Mesodermal cell (in vitro differentiated cells): ENCODE results near the gene THAP4.

Experiments used
- H3K27ac ChIP-seq: 2 replicates; pipeline ENCODE4 v1.7.0; 2013; ENCODE audit warnings: mild to moderate bottlenecking, low read depth, low read length, moderate library complexity; ENCODE audit not compliant: severe bottlenecking
- H3K36me3 ChIP-seq: 2 replicates; pipeline ENCODE4 v1.7.1; 2013; ENCODE audit warnings: mild to moderate bottlenecking, low read length, moderate library complexity; ENCODE audit not compliant: control insufficient read depth, insufficient read depth
- H3K4me1 ChIP-seq: one replicate; pipeline ENCODE4 v1.7.1; 2013; ENCODE audit warnings: mild to moderate bottlenecking, low read length; ENCODE audit not compliant: insufficient read depth, control insufficient read depth, poor library complexity, severe bottlenecking
- H3K4me3 ChIP-seq: 2 replicates; pipeline ENCODE4 v1.7.0; 2013; ENCODE audit warnings: low read length, control low read depth, mild to moderate bottlenecking; ENCODE audit not compliant: insufficient read depth, poor library complexity, severe bottlenecking; ENCODE audit errors: extremely low read depth
- H3K9me3 ChIP-seq: 2 replicates; pipeline ENCODE4 v1.7.1; 2013; ENCODE audit warnings: mild to moderate bottlenecking, low read length, moderate library complexity; ENCODE audit not compliant: control insufficient read depth
- WGBS, 2 experiments: methylation state at CpG; one replicate each; pipeline ENCODE4 v1.1.5; 2013; ENCODE audit warnings: missing lambda C conversion rate in 2 of 2; ENCODE audit not compliant: insufficient coverage in 2 of 2; 5-methylcytosine and 5-hydroxymethylcytosine counted together

THAP4 gene

GRCh38 chr2:241637795-241638660 is 1.1 kb upstream of the THAP4 start:
- Histone ChIP-seq H3K9me3 (peaks cover 14% of the 10 kb centered on the region), H3K36me3 (peaks cover 55% of the 10 kb centered on the region), H3K4me3 (peak overlapping the region; percentile 75), H3K4me1 (peaks cover 14% of the 10 kb centered on the region), H3K27ac (peak overlapping the region; percentile 96)
- 1% methylated on average over 23 to 31 of the region's 67 CpGs for WGBS, 2 experiments

DNA sequence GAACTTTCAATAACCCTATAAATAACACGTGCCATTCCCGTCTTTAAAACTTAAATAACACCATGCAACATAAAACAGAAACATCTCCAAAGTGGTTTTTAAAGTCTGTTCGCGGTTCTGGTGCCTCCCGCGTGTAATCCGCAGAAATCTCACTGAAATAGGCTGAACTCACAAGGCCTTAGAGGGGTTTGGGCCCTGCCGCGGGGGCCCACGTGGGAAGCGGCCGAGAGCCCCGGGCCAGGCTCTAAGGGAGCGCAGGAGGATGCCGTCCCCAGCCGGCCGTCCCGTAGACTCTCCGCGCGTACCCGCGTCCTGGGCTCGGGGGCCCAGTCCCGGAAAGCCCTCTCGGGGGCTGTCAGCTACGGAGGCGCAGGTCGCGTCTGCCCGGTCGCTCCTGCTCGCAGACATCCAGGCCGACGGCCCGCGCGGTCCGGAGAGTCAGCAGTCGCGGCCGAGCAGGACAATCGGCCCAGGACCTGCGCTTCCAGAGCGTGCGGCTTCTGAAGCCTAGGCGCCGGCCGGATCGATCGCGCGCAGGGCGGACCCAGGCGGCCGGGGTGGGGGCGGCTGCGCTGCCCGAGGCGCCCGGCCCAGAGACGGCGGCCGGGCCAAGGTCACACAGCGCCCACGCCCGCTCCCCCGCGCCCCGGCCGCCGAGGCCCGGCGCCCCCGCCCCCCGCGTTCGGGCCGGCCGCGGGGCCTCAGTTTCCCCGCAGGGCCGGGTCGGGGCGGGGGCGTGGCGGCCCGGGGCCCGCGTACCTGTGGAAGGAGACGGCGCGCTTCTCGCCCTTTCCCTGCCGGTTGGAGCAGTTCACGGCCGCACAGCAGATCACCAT is 558 bp downstream of the THAP4 start:
- Histone ChIP-seq H3K4me3 (peak overlapping the region; percentile 75), H3K36me3 (peaks cover 60% of the 10 kb centered on the region), H3K4me1 (peaks cover 14% of the 10 kb centered on the region), H3K27ac (peak overlapping the region; percentile 96), H3K9me3 (peaks cover 14% of the 10 kb centered on the region)
- WGBS, 2 experiments: 1% methylated on average over 72 to 91 of the region's 97 CpGs

- WGBS, 2 experiments: 76% methylated on average over 1 of the region's 6 CpGs; no CpG with 5 or more reads in 1 of the 2 experiments
- Histone ChIP-seq H3K4me3 (peak overlapping the region; percentile 75), H3K4me1 (peaks cover 8% of the 10 kb centered on the region), H3K36me3 (peaks cover 62% of the 10 kb centered on the region), H3K9me3 (peaks cover 14% of the 10 kb centered on the region), H3K27ac (peak overlapping the region; percentile 64)
These were observed 1.2 kb downstream of the THAP4 start for GRCh38 chr2:241635756-241636155.

GRCh38 chr2:241633561-241633960 is 3.4 kb downstream of the THAP4 start:
- H3K27ac ChIP-seq: no peak overlapping the region
- peaks cover 58% of the 10 kb centered on the region for H3K36me3 ChIP-seq
- peaks cover 4% of the 10 kb centered on the region for H3K4me1 ChIP-seq
- 97 to 98% methylated on average over 16 to 17 of the region's 17 CpGs for WGBS, 2 experiments
- no peaks in the 10 kb centered on the region for H3K9me3 ChIP-seq
- H3K4me3 ChIP-seq: no peak overlapping the region

GRCh38 chr2:241632478-241633325 is 4.3 kb downstream of the THAP4 start:
- no peak overlapping the region for H3K4me3 ChIP-seq
- peaks cover 66% of the 10 kb centered on the region for H3K36me3 ChIP-seq
- WGBS, 2 experiments: 96 to 98% methylated on average over 38 of the region's 39 CpGs
- no peak overlapping the region for H3K27ac ChIP-seq
- peaks cover 2% of the 10 kb centered on the region for H3K4me1 ChIP-seq
- H3K9me3 ChIP-seq: no peaks in the 10 kb centered on the region

- peaks cover 85% of the 10 kb centered on the region for H3K36me3 ChIP-seq
- no peaks in the 10 kb centered on the region for H3K4me1 ChIP-seq
- no peak overlapping the region for H3K27ac ChIP-seq
- H3K9me3 ChIP-seq: no peaks in the 10 kb centered on the region
- 88 to 94% methylated on average over 10 of the region's 11 CpGs for WGBS, 2 experiments
- no peak overlapping the region for H3K4me3 ChIP-seq
These were observed 7.1 kb downstream of the THAP4 start for GRCh38 chr2:241629762-241630435.

DNA sequence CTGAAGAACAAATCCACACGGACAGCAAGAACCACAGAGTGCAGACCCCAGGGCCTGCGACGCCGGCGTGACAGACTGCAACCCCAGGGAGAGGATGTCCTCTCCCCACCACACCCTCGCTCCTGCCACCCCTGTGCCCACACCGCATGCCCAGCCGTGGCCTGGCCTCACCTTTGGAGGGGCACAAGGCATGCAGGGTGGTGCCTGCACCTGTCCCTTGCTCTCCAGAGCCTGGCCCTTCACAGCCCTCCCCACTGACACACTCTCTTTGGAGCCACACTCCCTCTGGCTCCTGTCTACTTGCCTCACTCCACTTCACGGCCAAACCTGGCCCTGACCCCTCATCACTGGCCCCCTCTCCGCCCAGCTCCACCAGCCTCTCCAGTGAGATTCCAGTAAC is 9.3 kb downstream of the THAP4 start:
- peaks cover 75% of the 10 kb centered on the region for H3K36me3 ChIP-seq

DNA sequence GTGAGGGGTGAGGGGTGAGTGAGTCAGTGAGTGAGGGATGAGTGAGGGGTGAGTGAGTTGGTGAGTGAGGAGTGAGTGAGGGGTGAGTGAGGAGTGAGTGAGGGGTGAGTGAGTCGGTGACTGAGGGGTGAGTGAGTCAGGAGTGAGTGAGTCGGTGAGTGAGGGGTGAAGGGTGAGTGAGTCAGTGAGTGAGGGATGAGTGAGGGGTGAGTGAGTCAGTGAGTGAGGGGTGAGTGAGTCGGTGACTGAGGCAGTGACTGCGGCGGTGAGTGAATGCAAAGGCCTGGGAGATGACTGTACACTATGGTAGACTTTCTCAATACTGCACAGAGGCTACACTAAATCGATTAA is 16.6 kb downstream of the THAP4 start:
- WGBS, 2 experiments: 96 to 97% methylated on average over 5 to 6 of the region's 6 CpGs
- Histone ChIP-seq H3K4me1 (peaks cover 6% of the 10 kb centered on the region), H3K4me3 (no peak overlapping the region), H3K9me3 (peaks cover 7% of the 10 kb centered on the region), H3K36me3 (peaks cover 59% of the 10 kb centered on the region), H3K27ac (peak overlapping the region; percentile 29)

More for the DNA sequence above, 9.3 kb downstream of the THAP4 start:
- Histone ChIP-seq H3K27ac (no peak overlapping the region), H3K4me3 (no peak overlapping the region), H3K9me3 (no peaks in the 10 kb centered on the region), H3K4me1 (no peaks in the 10 kb centered on the region)
- WGBS, 2 experiments: 97 to 98% methylated on average over 9 to 10 of the region's 10 CpGs

DNA sequence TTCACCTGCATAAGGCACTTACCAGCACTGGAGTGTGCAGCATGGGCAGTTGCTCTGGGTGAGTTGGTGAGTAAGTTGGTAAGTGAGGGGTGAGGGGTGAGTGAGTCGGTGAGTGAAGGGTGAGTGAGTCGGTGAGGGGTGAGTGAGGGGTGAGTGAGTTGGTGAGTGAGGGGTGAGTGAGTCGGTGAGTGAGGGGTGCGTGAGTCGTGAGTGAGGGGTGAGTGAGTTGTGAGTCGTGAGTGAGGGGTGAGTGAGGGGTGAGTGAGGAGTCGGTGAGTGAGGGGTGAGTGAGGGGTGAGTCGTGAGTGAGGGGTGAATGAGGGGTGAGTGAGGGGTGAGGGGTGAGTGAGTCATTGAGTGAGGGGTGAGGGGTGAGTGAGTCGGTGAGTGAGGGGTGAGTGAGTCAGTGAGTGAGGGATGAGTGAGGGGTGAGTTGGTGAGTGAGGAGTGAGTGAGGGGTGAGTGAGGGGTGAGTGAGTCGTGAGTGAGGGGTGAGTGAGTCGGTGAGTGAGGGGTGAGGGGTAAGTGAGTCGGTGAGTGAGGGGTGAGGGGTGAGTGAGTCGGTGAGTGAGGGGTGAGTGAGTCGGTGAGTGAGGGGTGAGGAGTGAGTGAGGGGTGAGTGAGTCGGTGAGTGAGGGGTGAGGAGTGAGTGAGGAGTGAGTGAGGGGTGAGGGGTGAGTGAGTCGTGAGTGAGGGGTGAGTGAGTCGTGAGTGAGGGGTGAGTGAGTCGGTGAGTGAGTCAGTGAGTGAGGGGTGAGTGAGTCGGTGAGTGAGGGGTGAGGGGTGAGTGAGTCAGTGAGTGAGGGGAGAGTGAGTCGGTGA is 17.1 kb downstream of the THAP4 start:
- H3K27ac ChIP-seq: peak overlapping the region; percentile 29
- H3K4me3 ChIP-seq: no peak overlapping the region
- 92 to 93% methylated on average over 11 to 19 of the region's 20 CpGs for WGBS, 2 experiments
- H3K9me3 ChIP-seq: peaks cover 7% of the 10 kb centered on the region
- H3K4me1 ChIP-seq: peaks cover 6% of the 10 kb centered on the region
- H3K36me3 ChIP-seq: peaks cover 53% of the 10 kb centered on the region
